ENCODE measurements around the gene OR51E1.

The OR51E1 gene

DNA sequence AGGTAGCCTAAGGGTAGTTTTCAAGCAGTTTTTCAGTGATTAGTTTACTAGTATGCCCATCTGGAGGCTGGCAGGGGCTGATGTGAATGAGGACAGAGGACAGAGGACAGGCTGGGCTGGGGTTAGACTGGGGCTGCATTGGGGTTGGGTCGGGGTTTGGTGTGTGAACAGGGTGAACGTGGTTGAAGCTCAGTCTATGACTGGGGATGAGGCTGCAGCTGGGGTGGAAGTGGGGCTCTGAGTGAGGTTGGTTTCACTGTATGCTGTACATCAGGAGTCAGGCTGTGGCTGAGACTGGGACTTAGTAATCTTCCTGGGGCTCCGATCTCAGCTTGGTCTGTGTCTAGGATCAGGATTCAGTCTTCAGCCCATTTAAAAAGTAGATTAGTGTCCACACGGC is 451 bp downstream of the OR51E1 start:
- DNase-seq: no peak
- intact Hi-C loops (cut with DNase I): no loop called here

GRCh38 chr11:4645974-4646373 is 2.2 kb downstream of the OR51E1 start:
- intact Hi-C loops (cut with DNase I): no loop called here
- no peak for DNase-seq

- DNase-seq: no peak
These were observed 4.0 kb downstream of the OR51E1 start for GRCh38 chr11:4647766-4648165.

GRCh38 chr11:4654635-4655369 is 11.0 kb downstream of the OR51E1 start:
- no peak for DNase-seq
- intact Hi-C loops (cut with DNase I): no loop called here

More at GRCh38 chr11:4647766-4648165, 4.0 kb downstream of the OR51E1 start:
- intact Hi-C loops (cut with DNase I): no loop called here

- intact Hi-C loops (cut with DNase I): no loop called here
- no peak for DNase-seq
These were observed 15.1 kb downstream of the OR51E1 start for GRCh38 chr11:4658629-4659445.

- no peak for DNase-seq
- intact Hi-C loops (cut with DNase I): no loop called here
These were observed 19.1 kb downstream of the OR51E1 start for GRCh38 chr11:4662876-4663275.

DNA sequence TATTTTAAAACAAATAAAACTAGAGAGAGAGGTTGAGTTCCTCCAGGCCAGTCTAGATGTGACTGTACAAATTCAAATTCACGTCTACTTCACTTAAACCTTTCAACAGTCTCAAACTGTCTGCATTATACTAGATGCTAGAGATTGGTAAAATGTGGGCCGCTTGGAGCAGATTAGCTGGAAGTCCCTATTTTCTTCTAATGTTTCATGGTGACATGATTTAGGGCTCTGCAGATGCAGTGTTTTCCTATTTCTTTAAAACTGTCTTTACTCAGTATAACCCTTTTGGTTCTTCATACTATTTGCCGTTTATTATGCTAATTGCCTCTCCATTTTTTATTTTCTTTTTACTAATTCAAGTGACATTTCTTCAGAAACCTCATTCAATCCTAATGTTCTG is 20.4 kb downstream of the OR51E1 start:
- DNase-seq: no peak
- intact Hi-C loops (cut with DNase I): no loop called here

- intact Hi-C loops (cut with DNase I): no loop called here
- no peak for DNase-seq
These were observed 21.0 kb downstream of the OR51E1 start for GRCh38 chr11:4664786-4665185.

DNA sequence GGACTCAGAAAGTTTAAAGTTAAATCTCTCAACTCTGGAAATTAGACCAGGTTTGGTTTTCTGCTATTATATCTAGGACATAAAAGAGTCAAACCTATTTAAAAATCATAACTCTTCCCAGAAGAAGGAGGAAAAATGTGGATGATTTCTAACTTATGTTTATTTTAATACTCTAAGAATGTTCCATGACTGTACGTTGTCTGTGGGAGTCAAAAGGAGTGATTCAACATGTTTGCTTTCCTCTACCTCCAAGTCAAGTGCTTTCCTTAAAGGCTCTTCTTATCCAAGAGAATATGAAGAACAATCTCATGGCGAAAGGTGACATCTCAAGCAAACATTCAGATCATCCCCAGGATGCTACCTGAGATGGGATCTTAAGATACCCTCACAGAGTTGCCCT is 21.6 kb downstream of the OR51E1 start:
- no peak for DNase-seq
- intact Hi-C loops (cut with DNase I): no loop called here

DNA sequence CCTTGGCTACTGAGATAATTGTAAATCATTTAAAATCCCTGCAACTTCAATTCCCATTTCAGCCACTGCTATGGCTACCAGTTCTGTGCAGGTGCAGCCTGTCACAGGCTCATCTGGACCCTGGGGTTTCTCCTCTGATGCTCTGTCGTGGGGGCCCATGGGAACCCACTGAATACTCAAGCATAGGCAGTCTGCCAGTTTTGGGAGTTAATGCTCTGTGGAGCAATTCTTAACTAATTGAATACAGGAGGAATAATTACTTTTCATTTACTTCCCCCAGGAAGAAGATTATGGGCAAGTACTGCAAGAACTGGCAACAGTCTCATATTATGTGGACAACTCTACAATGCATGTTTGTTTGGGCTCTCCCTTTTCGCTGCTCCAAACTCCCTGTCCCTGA is 28.0 kb downstream of the OR51E1 start:
- intact Hi-C loops (cut with DNase I): no loop called here
- no peak for DNase-seq

DNA sequence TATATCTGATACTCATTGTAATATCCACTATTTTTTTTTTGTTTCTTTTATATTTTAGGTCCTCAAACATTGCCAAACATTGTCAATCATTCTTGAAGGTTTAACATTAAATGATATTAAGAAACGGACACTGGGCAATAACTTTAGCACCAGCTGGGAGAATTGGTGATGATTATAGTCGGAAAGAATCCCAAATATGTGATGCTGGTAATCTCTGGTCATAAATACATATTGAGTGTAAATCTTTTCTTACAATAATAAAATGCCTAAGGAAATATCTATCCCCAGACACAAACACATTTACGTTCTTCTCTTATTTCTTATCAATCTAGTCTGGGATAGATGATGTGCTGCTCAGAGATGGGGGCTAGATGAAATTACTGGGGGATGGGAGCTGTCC is 28.7 kb downstream of the OR51E1 start:
- intact Hi-C loops (cut with DNase I): no loop called here
- DNase-seq: no peak

GRCh38 chr11:4673781-4674180 is 30.0 kb downstream of the OR51E1 start:
- DNase-seq: no peak
- intact Hi-C loops (cut with DNase I): no loop called here

GRCh38 chr11:4677948-4678347 is 34.2 kb downstream of the OR51E1 start:
- no peak for DNase-seq
- intact Hi-C loops (cut with DNase I): no loop called here

- DNase-seq: no peak
- intact Hi-C loops (cut with DNase I): no loop called here
These were observed 36.6 kb downstream of the OR51E1 start for GRCh38 chr11:4680341-4680740.

GRCh38 chr11:4682623-4683419 is 39.0 kb downstream of the OR51E1 start:
- no peak for DNase-seq
- intact Hi-C loops (cut with DNase I): no loop called here

DNA sequence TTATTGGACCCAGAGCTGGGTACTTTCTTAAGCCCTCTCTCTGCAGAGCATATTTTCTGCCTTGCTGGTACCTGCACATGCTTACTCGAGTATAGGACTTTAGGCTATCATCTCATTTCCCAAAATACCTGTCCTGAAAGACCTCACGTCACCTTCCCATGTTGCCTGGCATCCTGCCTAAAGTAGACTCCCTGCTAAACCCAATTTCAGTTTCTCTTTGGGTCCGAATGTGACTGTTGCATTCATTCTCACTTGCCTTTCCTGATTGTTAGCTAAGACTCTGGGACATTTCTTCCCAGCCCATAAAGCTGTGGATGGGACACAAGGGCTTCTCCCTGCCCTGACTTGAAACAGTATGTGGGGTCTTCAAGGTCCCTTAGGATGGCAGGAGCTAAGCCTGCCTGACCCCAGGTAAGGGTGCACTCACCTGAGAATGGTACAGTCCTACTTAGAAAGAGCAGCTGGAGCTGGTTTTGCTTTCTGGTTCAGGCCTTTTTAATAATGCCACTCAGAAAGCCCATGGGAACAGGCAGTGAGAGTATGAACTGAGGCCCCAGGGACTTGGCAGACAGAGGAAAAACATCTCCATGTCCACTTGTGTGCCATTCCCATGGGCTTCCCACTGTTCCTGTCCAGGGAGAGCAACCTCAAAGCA is 41.0 kb downstream of the OR51E1 start:
- no peak for DNase-seq
- intact Hi-C loops (cut with DNase I): no loop called here

DNA sequence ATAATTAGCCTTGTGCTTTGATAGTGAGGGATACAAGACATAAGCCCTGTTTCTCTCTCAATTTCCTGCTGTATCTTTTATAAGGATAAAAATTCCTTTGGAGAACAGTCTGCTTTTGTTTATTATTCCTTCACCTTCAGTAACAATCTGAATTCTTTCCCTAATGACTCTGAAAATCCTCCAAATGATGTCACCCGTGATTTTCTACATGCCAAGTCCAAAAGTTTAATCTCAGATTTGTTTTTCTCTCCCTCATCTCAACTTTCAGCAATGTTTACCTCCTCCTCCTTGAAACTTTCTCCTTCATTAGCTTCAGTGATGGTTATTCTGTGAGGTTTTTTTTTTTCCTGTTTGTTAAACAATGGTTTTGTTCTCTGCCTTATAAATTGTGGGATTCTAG is 51.7 kb downstream of the OR51E1 start:
- DNase-seq: no peak
- intact Hi-C loops (cut with DNase I): no loop called here

DNA sequence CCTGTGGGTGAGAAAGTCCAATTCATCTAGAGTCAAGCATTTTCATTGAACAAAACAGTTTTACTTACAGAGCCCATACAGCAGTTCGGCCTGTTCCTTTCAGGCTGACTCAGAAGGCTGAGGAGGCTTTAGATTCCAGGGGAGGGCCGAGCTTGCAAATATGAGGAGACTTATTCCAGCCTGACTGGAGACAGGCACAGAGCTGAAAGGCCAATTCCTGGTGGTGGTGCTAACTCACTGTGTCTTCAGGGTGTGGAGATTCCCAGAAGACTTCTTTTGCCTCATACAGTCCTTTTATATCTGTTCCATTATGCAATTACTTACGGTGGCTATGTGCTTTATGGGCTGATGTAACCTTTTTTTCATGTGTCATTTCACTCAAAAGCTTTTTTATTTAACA is 53.8 kb downstream of the OR51E1 start, which contains the start of gene OR51E2:
OR51E2 (minus strand) TSS at position 269 of the 400 bp plus-strand sequence. CDS start 15,142 bp downstream, outside the sequence.
- intact Hi-C loops (cut with DNase I): no loop called here
- DNase-seq: peak in 2 of 42 donors; percentile 3 to 36

DNA sequence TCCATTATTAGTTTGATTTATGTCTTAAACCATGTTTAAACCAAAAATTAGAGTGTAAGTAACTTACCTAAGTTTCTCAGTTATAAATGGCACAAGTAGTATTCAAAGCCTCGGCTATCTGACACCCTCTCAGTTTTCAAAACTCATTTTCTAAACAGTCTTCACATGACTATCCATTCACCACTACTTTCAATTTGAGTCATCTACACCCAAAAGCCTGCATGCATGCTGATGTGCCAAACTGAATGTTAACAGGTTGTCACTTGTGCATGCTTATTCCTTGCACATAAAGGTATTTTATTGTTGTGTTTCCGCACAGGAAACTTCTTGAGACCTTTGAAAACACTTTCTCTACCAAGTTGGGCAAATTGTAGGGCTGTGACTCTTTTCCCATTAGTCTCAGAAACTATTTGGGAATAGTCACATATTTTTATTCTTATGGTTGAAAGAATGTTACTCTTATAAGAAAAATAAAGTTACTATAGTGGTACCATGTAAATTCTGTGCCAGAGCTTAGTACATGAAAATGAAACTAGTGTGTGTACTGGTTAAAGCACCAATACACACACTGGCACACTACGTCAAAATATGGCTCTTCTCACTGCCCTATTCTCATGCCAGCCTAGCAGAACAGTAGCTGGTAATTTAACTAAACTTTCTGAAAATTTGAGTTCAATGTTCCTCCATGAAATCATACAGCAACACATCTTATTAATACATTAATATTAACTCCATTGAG is 56.1 kb downstream of the OR51E1 start:
- no peak for DNase-seq
- intact Hi-C loops (cut with DNase I): no loop called here

All from head of caudate nucleus (tissue), 42 donors.